T-helper 2 cell treated with Interferon-gamma antibody and Interleukin-4, amounts not matched to agents 5 μg/mL and 100 μg/mL, for 36 hours (primary cell): ENCODE measurements around the gene SKAP1.
A peak's percentile ranks its signal among the peaks of the same experiment; 100 is the strongest.
"Not testable (repeated sequence)": the region's sequence is repeated elsewhere in the genome, so short reads cannot be mapped to it uniquely, and the experiment has no call there.

Experiments used
- DNase-seq: peaks from one replicate; pipeline ENCODE4 v3.0.0; 2021; ENCODE audit warnings: low spot score
- H3K27ac Mint-ChIP-seq: one replicate; pipeline ENCODE4 v1.8.0; 2021; ENCODE audit warnings: mild to moderate bottlenecking, mixed read lengths
- H3K27me3 Mint-ChIP-seq: one replicate; pipeline ENCODE4 v1.8.0; 2021; ENCODE audit warnings: low read depth, mixed read lengths
- H3K36me3 Mint-ChIP-seq: one replicate; pipeline ENCODE4 v1.8.0; 2021; ENCODE audit warnings: low read depth, mixed read lengths
- H3K4me1 Mint-ChIP-seq: one replicate; pipeline ENCODE4 v1.8.0; 2021; ENCODE audit warnings: low read depth, mixed read lengths
- H3K4me3 Mint-ChIP-seq: one replicate; pipeline ENCODE4 v1.8.0; 2022; ENCODE audit warnings: mild to moderate bottlenecking, moderate library complexity, mixed read lengths
- H3K9me3 Mint-ChIP-seq: one replicate; pipeline ENCODE4 v1.8.0; 2021; ENCODE audit warnings: mixed read lengths

The SKAP1 gene

GRCh38 chr17:48357779-48358602, 72.0 kb downstream of the SKAP1 start:
- peaks cover 10% of the 10 kb centered on the region for H3K36me3 Mint-ChIP-seq
- no peak overlapping the region for H3K4me3 Mint-ChIP-seq
- no peaks in the 10 kb centered on the region for H3K27me3 Mint-ChIP-seq
- no peak overlapping the region for H3K27ac Mint-ChIP-seq
- H3K9me3 Mint-ChIP-seq: no peaks in the 10 kb centered on the region
- no peak for DNase-seq
- H3K4me1 Mint-ChIP-seq: peaks cover 6% of the 10 kb centered on the region

- Mint-ChIP-seq H3K27ac (no peak overlapping the region), H3K4me1 (peaks cover 7% of the 10 kb centered on the region), H3K27me3 (no peaks in the 10 kb centered on the region), H3K9me3 (no peaks in the 10 kb centered on the region), H3K36me3 (peaks cover 8% of the 10 kb centered on the region), H3K4me3 (no peak overlapping the region)
- no peak for DNase-seq
Measured at GRCh38 chr17:48356866-48357265, 73.1 kb downstream of the SKAP1 start.

GRCh38 chr17:48352630-48353029, 77.4 kb downstream of the SKAP1 start:
- H3K36me3 Mint-ChIP-seq: peaks cover 11% of the 10 kb centered on the region
- no peak overlapping the region for H3K27ac Mint-ChIP-seq
- no peak overlapping the region for H3K4me3 Mint-ChIP-seq
- no peaks in the 10 kb centered on the region for H3K9me3 Mint-ChIP-seq
- H3K4me1 Mint-ChIP-seq: peaks cover 10% of the 10 kb centered on the region
- no peaks in the 10 kb centered on the region for H3K27me3 Mint-ChIP-seq
- DNase-seq: no peak

GRCh38 chr17:48351911-48352332, 78.1 kb downstream of the SKAP1 start:
- Mint-ChIP-seq H3K36me3 (peaks cover 11% of the 10 kb centered on the region), H3K9me3 (no peaks in the 10 kb centered on the region), H3K27me3 (no peaks in the 10 kb centered on the region), H3K27ac (no peak overlapping the region), H3K4me1 (peaks cover 10% of the 10 kb centered on the region), H3K4me3 (no peak overlapping the region)
- DNase-seq: no peak

GRCh38 chr17:48348352-48348751, 81.7 kb downstream of the SKAP1 start:
- H3K27ac Mint-ChIP-seq: no peak overlapping the region
- no peak for DNase-seq

GRCh38 chr17:48347177-48347576, 82.8 kb downstream of the SKAP1 start:
- Mint-ChIP-seq H3K4me1 (peaks cover 13% of the 10 kb centered on the region), H3K4me3 (no peak overlapping the region), H3K27ac (no peak overlapping the region), H3K27me3 (no peaks in the 10 kb centered on the region), H3K36me3 (peaks cover 36% of the 10 kb centered on the region), H3K9me3 (no peaks in the 10 kb centered on the region)
- DNase-seq: no peak

More at GRCh38 chr17:48348352-48348751, 81.7 kb downstream of the SKAP1 start:
- H3K9me3 Mint-ChIP-seq: no peaks in the 10 kb centered on the region
- H3K27me3 Mint-ChIP-seq: no peaks in the 10 kb centered on the region
- H3K4me3 Mint-ChIP-seq: no peak overlapping the region
- H3K4me1 Mint-ChIP-seq: peaks cover 12% of the 10 kb centered on the region
- peaks cover 31% of the 10 kb centered on the region for H3K36me3 Mint-ChIP-seq

- peaks cover 36% of the 10 kb centered on the region for H3K36me3 Mint-ChIP-seq
- H3K27me3 Mint-ChIP-seq: no peaks in the 10 kb centered on the region
- H3K9me3 Mint-ChIP-seq: no peaks in the 10 kb centered on the region
- no peak overlapping the region for H3K27ac Mint-ChIP-seq
- no peak overlapping the region for H3K4me3 Mint-ChIP-seq
- H3K4me1 Mint-ChIP-seq: peaks cover 8% of the 10 kb centered on the region
- DNase-seq: no peak
Measured at GRCh38 chr17:48344251-48344650, 85.8 kb downstream of the SKAP1 start.

- Mint-ChIP-seq H3K27ac (no peak overlapping the region), H3K4me1 (peaks cover 11% of the 10 kb centered on the region), H3K36me3 (peaks cover 39% of the 10 kb centered on the region), H3K9me3 (no peaks in the 10 kb centered on the region), H3K4me3 (no peak overlapping the region), H3K27me3 (no peaks in the 10 kb centered on the region)
- no peak for DNase-seq
Measured at GRCh38 chr17:48340916-48341315, 89.1 kb downstream of the SKAP1 start.

GRCh38 chr17:48338720-48339119, 91.3 kb downstream of the SKAP1 start:
- Mint-ChIP-seq H3K27me3 (no peaks in the 10 kb centered on the region), H3K36me3 (peaks cover 21% of the 10 kb centered on the region)

GRCh38 chr17:48337903-48338302, 92.1 kb downstream of the SKAP1 start:
- not testable (repeated sequence) for DNase-seq, H3K27me3 Mint-ChIP-seq, H3K4me3 Mint-ChIP-seq, H3K9me3 Mint-ChIP-seq
- peaks cover 28% of the 10 kb centered on the region for H3K4me1 Mint-ChIP-seq
- H3K27ac Mint-ChIP-seq: peak overlapping the region; percentile 35
- H3K36me3 Mint-ChIP-seq: peaks cover 21% of the 10 kb centered on the region

More at GRCh38 chr17:48338720-48339119, 91.3 kb downstream of the SKAP1 start:
- Mint-ChIP-seq H3K4me1 (peaks cover 22% of the 10 kb centered on the region), H3K9me3 (no peaks in the 10 kb centered on the region), H3K27ac (no peak overlapping the region), H3K4me3 (no peak overlapping the region)
- no peak for DNase-seq

- no peak overlapping the region for H3K27ac Mint-ChIP-seq
- no peak overlapping the region for H3K4me3 Mint-ChIP-seq
- H3K9me3 Mint-ChIP-seq: no peaks in the 10 kb centered on the region
- no peaks in the 10 kb centered on the region for H3K27me3 Mint-ChIP-seq
- DNase-seq: no peak
- H3K36me3 Mint-ChIP-seq: peaks cover 14% of the 10 kb centered on the region
- peaks cover 25% of the 10 kb centered on the region for H3K4me1 Mint-ChIP-seq
Measured at GRCh38 chr17:48336986-48337385, 93.0 kb downstream of the SKAP1 start.

GRCh38 chr17:48335858-48336500, 94.0 kb downstream of the SKAP1 start:
- Mint-ChIP-seq H3K4me3 (no peak overlapping the region), H3K4me1 (peaks cover 26% of the 10 kb centered on the region), H3K9me3 (no peaks in the 10 kb centered on the region), H3K27ac (no peak overlapping the region), H3K36me3 (peaks cover 14% of the 10 kb centered on the region), H3K27me3 (no peaks in the 10 kb centered on the region)
- no peak for DNase-seq

GRCh38 chr17:48335146-48335784, 94.7 kb downstream of the SKAP1 start:
- DNase-seq: no peak
- Mint-ChIP-seq H3K27ac (no peak overlapping the region), H3K4me3 (no peak overlapping the region), H3K27me3 (no peaks in the 10 kb centered on the region), H3K9me3 (no peaks in the 10 kb centered on the region), H3K36me3 (peaks cover 20% of the 10 kb centered on the region), H3K4me1 (peaks cover 34% of the 10 kb centered on the region)

- Mint-ChIP-seq H3K36me3 (peaks cover 17% of the 10 kb centered on the region), H3K27ac (no peak overlapping the region)
Measured at GRCh38 chr17:48333034-48333530, 96.9 kb downstream of the SKAP1 start.

More at GRCh38 chr17:48333034-48333530, 96.9 kb downstream of the SKAP1 start:
- Mint-ChIP-seq H3K4me3 (no peak overlapping the region), H3K9me3 (no peaks in the 10 kb centered on the region), H3K4me1 (peaks cover 37% of the 10 kb centered on the region), H3K27me3 (no peaks in the 10 kb centered on the region)
- DNase-seq: no peak
